HUES48 (cell line): ENCODE results near the gene LSM11.

Source experiments
- H3K27ac ChIP-seq: one replicate; pipeline ENCODE4 v1.7.0; 2013; ENCODE audit warnings: low read depth, low read length, inconsistent platforms
- H3K27me3 ChIP-seq: 2 replicates; pipeline ENCODE4 v1.6.1; 2013; ENCODE audit warnings: mild to moderate bottlenecking, low read length; ENCODE audit not compliant: control insufficient read depth, insufficient read depth
- H3K36me3 ChIP-seq: 2 replicates; pipeline ENCODE4 v1.6.1; 2013; ENCODE audit warnings: low read length; ENCODE audit not compliant: control insufficient read depth, insufficient read depth
- H3K4me1 ChIP-seq: 2 replicates; pipeline ENCODE4 v1.6.1; 2013; ENCODE audit warnings: mild to moderate bottlenecking, low read length; ENCODE audit not compliant: control insufficient read depth, insufficient read depth
- H3K4me3 ChIP-seq: 2 replicates; pipeline ENCODE4 v1.5.1; 2013; ENCODE audit warnings: mild to moderate bottlenecking, low read depth, low read length
- H3K9ac ChIP-seq: 2 replicates; pipeline ENCODE4 v1.6.1; 2013; ENCODE audit warnings: mild to moderate bottlenecking, low read depth, low read length, moderate library complexity
- H3K9me3 ChIP-seq: 2 replicates; pipeline ENCODE4 v1.6.1; 2013; ENCODE audit warnings: low read length; ENCODE audit not compliant: control insufficient read depth, insufficient read depth

The LSM11 gene

DNA sequence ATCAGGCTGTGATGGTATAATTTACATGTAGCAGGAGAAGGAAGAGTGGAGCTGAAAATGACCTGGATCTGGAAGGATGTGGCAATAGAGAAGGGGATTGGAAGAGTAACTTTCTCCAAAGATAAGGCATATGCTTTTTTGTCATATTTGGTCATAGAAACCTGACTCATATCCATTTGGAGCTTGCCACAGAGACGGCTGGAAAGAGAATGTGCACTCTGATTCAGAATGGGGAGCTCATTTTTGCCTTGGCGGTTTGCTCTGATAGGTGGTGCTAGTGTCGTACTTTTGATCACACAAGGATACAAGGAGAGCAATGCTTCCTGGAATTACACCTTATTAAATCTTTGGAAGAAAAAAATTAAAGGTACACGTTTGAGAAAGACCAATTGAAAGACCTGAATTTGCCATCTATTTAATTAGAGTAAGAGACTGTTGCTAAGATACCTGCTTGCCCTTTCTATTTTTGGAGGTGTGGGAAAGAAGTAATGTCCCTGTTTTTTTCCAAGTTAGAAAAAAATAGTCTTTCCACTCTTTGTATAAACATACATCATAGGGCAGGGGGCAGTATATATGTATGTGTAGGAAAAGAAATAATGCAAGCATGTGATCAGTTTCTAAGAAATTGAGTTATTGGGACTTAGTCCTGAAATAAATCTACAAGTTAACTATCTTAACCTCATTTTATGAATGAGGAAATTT is 5.4 kb downstream of the LSM11 start:
- Histone ChIP-seq H3K9ac (no peak overlapping the region), H3K27ac (no peak overlapping the region), H3K4me1 (no peaks in the 10 kb centered on the region; the same call in 1 of the 2 replicates)

DNA sequence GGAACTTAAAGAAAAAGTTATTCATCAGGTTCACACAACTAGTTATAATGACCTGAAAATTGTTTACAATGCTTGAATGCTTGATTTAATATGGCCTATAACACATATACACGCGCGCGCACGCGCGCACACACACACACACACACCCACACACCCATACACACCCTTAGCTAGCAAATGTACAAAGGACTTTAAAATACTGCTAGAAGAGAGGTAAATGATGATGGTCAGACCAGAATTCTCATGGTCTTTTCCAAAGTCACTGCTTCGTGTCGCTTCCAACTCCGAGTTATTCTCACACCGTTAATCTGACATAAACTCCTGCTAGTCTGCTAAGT is 5.9 kb downstream of the LSM11 start:
- H3K27ac ChIP-seq: no peak overlapping the region
- H3K4me3 ChIP-seq: no peak overlapping the region
- H3K9ac ChIP-seq: no peak overlapping the region
- no peaks in the 10 kb centered on the region; the same call in 1 of the 2 replicates for H3K4me1 ChIP-seq
- H3K36me3 ChIP-seq: no peaks in the 10 kb centered on the region
- no peaks in the 10 kb centered on the region for H3K9me3 ChIP-seq
- peaks cover 12% of the 10 kb centered on the region for H3K27me3 ChIP-seq

More for the DNA sequence above, 5.4 kb downstream of the LSM11 start:
- Histone ChIP-seq H3K27me3 (peaks cover 17% of the 10 kb centered on the region), H3K9me3 (no peaks in the 10 kb centered on the region), H3K4me3 (no peak overlapping the region), H3K36me3 (no peaks in the 10 kb centered on the region)

DNA sequence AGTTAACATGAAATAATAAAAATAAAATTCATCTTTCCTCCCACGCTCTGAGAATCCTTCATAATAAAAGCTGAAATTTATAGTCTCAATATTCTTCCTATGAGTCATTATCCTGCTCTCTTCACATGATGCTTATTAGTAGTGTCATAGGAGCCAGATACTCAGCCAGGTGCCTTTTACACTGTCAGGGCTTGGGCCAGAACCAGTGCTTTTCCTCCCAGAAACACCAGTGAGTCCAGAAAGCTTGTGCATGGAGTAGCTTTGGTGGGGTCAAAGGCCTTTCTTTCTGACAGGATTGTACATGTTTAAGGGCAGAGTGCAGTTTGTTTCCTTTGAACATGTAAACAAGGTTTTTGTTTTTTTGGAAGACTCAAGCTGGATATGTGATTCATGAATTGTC is 6.8 kb downstream of the LSM11 start:
- Histone ChIP-seq H3K4me1 (no peaks in the 10 kb centered on the region), H3K27me3 (peaks cover 3% of the 10 kb centered on the region; the same call in 1 of the 2 replicates), H3K9ac (no peak overlapping the region), H3K9me3 (no peaks in the 10 kb centered on the region), H3K36me3 (no peaks in the 10 kb centered on the region), H3K27ac (no peak overlapping the region), H3K4me3 (no peak overlapping the region)

DNA sequence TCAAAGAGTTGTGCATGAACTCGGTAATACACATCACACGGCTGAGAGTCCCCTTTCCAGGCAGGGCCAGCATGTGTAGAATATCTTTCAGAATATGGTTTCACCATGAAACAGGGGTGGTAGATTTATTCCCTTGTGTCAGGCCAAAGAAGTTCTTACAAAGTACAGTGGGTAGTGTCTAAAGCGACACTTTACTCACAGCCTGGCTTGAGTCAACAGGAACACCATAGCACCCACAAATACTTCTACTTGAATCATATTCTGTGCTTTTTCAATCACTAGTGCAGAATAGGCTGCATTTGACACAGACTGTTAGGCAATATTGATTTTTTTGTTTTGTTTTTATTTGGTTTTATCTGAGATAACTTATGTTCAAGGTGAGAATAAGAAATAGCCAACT is 12.6 kb downstream of the LSM11 start:
- Histone ChIP-seq H3K27me3 (no peaks in the 10 kb centered on the region), H3K9me3 (no peaks in the 10 kb centered on the region), H3K27ac (no peak overlapping the region), H3K4me3 (no peak overlapping the region), H3K36me3 (no peaks in the 10 kb centered on the region), H3K4me1 (no peaks in the 10 kb centered on the region), H3K9ac (no peak overlapping the region)

DNA sequence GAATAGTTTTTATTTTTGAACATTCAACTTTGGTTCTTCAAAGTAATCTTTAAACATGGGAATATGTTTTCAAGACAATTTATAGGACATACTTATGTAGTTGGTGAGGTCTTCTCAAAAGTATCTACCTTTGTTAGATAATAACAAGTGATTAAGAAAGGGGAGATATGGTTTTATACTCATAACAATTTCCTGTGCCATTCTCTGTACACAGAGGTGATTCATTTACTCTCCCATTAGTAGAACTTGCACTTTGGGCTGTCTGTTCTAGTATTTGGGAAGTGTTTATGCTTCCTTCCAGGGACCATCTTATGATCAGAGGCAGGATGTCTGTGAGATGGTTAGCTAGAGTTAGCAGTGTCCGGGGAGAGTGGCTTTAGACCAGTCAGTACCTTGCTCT is 15.2 kb downstream of the LSM11 start:
- Histone ChIP-seq H3K36me3 (no peaks in the 10 kb centered on the region), H3K9me3 (no peaks in the 10 kb centered on the region), H3K4me1 (no peaks in the 10 kb centered on the region), H3K9ac (no peak overlapping the region), H3K27me3 (no peaks in the 10 kb centered on the region), H3K4me3 (no peak overlapping the region), H3K27ac (no peak overlapping the region)

DNA sequence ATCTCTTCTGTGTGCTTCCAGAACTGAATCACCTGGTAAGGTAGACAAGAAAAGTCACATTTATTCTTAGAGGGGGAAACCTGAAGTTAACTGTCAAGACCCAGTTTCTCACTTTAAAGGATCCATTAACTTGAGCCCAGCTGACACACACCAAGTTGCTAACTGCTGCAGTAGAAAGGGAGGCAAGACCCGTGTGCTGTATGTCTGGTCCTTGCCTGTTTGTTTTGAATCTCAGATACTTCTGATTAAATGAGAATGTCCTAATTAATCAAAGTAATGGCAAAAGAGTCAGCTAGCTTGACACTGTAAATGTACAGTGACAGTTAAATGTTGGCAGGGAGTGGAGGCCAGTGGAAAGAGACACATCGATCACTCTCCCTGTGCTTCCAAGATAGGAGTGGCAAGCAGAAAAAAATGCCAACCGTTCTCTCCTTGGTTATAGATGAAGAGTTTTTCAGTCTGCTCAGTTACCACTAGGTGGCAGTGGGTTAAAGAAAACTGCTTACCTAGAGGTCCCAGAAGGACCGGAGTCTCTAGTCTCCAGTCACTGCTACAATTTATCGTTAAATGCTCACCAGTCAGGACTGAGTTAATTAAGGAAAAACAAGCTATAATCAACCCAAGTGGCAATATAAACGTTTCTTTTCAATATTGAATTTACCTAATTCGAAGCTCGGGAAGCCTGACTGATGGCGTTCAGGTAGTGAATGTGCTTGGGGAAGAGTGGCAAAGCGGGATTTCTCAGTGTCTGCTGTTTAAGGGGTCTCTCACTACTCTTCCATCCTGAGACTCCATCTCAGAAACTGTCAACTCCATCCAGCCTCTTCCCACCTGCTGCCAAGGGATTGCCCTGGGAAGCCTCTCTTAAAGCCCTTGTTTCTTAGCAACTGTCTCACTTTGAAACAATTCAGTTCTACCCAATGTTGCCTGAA is 18.4 kb downstream of the LSM11 start:
- Histone ChIP-seq H3K9me3 (no peaks in the 10 kb centered on the region), H3K27me3 (no peaks in the 10 kb centered on the region), H3K4me1 (no peaks in the 10 kb centered on the region), H3K9ac (no peak overlapping the region), H3K27ac (no peak overlapping the region), H3K4me3 (no peak overlapping the region), H3K36me3 (no peaks in the 10 kb centered on the region)

DNA sequence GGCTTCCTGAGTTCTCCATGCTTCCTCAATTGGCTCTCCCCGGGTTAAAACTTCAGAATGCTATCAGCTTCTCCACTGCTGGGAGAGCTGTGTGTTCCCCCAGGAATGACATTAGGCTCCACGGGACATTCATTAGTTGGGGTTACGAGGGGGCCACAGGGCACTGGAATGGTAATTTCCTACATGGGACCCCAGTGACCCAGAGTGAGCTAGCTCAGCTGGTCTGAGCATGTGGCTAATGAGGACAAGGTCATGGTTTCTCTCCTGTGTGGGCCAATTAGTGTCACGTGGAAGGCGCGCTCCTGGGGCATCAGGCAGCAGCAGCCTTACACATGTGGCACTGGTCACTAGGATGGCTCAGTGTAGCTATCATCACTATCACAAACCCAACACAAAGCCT is 21.0 kb downstream of the LSM11 start:
- Histone ChIP-seq H3K9me3 (no peaks in the 10 kb centered on the region), H3K27me3 (no peaks in the 10 kb centered on the region), H3K4me3 (no peak overlapping the region), H3K4me1 (no peaks in the 10 kb centered on the region), H3K9ac (no peak overlapping the region), H3K36me3 (no peaks in the 10 kb centered on the region), H3K27ac (no peak overlapping the region)

DNA sequence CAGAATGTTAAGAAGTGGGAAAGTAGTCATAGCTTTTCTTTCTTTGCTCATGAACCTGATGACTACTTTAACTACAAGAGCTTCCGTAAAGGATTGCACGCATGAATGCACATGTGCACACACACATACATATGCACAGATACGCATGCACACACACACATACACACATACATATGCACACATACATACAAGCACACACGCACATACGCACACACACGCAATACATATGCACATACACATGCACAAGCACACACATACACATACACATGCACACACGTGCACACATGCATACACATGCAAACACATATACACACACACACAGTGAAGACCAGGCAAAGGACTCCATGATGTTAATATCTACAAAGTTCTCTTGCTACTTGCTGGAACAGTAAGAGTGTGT is 22.9 kb downstream of the LSM11 start:
- H3K9ac ChIP-seq: no peak overlapping the region
- no peaks in the 10 kb centered on the region for H3K4me1 ChIP-seq
- H3K27me3 ChIP-seq: no peaks in the 10 kb centered on the region
- H3K27ac ChIP-seq: no peak overlapping the region
- H3K36me3 ChIP-seq: no peaks in the 10 kb centered on the region
- H3K9me3 ChIP-seq: no peaks in the 10 kb centered on the region
- H3K4me3 ChIP-seq: no peak overlapping the region

DNA sequence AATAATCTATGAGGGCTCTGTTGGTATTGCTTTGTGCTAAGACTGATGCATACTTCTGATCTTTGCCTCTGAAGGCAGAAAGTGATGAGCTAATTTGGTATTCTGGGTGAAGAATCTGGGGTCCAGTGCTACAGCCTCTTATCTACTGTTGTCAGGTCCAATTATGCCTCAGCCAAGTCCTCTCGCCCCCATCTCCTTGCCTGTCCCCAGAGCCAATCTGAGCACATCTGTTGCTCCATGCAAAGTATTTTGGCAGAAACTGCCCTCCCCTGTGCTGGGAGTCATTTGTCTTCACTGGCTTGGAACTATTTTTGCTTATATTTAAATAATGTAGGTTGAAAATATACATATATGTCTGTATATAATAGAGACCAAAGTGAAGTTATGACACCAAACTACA is 23.4 kb downstream of the LSM11 start:
- H3K27me3 ChIP-seq: no peaks in the 10 kb centered on the region
- H3K9ac ChIP-seq: no peak overlapping the region
- no peaks in the 10 kb centered on the region for H3K4me1 ChIP-seq
- no peak overlapping the region for H3K4me3 ChIP-seq
- no peaks in the 10 kb centered on the region for H3K36me3 ChIP-seq
- H3K9me3 ChIP-seq: no peaks in the 10 kb centered on the region
- no peak overlapping the region for H3K27ac ChIP-seq

DNA sequence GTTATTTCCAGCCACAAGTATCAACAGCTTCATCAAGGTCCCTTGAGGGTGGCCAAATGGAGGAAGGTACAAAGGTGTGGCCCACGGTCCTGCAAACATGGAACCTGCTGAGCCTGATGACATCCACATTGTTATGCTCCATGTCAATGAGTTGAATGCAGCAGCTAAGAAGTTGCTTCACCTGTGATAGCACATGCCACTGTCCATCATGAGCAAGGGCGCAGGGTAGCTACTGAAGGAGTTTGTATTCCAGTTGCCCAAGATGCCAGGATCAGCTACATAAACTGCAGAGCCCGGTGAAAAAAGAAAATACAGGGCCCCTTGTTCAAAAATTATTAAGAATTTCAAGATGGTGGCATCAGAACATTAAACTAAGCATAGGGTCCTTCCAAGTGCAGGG is 24.2 kb downstream of the LSM11 start:
- H3K36me3 ChIP-seq: no peaks in the 10 kb centered on the region
- no peaks in the 10 kb centered on the region for H3K27me3 ChIP-seq
- H3K9ac ChIP-seq: no peak overlapping the region
- no peaks in the 10 kb centered on the region for H3K9me3 ChIP-seq
- no peak overlapping the region for H3K27ac ChIP-seq
- no peaks in the 10 kb centered on the region for H3K4me1 ChIP-seq
- H3K4me3 ChIP-seq: no peak overlapping the region

DNA sequence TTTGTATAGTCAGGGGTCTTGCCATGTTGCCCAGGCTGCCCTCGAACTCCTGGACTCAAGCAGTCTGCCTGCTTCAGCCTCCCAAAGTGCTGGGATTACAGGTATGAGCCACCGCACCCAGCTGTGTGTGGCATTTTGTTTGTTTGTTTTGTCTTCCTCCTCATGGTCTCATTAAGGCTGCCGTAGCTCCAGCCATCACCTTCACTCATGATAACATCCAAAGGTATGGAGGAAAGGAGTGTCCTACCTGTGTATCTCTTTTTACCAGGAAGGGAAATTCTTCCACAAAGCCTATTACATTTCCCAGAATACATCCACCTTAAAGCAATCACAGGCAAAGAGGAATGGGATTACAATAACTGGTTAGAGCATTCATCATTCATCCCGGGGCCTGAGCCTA is 27.2 kb downstream of the LSM11 start:
- H3K4me3 ChIP-seq: no peak overlapping the region
- no peak overlapping the region for H3K9ac ChIP-seq
- H3K36me3 ChIP-seq: no peaks in the 10 kb centered on the region
- H3K27ac ChIP-seq: no peak overlapping the region
- H3K4me1 ChIP-seq: no peaks in the 10 kb centered on the region
- H3K27me3 ChIP-seq: no peaks in the 10 kb centered on the region
- no peaks in the 10 kb centered on the region for H3K9me3 ChIP-seq
